Measurements from ENCODE around the gene DNM3. TPM values are rescaled to one million over a fixed set of nuclear protein-coding genes. Genes with fewer than 3 reads are reported as not detected.

DNM3 gene
- total and polyA plus RNA-seq, 2 of the 8 experiments (the other 6 are each of a cell fraction or from before 2014, with no cell fraction given), result 2.0 to 8.5 TPM

- Histone ChIP-seq H2BK15ac (ENCODE audit: low read length) (no peak overlapping the region), H4K5ac (ENCODE audit: insufficient read length, low read depth, low read length) (no peak overlapping the region), H3K9me3 (ENCODE audit: insufficient read depth in 2 of 2, low read depth in 1 of 2, low read length in 1 of 2) (peaks cover 0 to 1% of the 10 kb centered on the region in 2 experiments; a peak in 2 of 4 replicates), H3K27ac (ENCODE audit: low read depth, low read length) (no peak overlapping the region), H3K79me1 (ENCODE audit: low read depth, low read length) (no peaks in the 10 kb centered on the region; the same call in 1 of the 2 replicates), H3K4me1 (replicated peaks in 1 of 4; ENCODE audit: control insufficient read depth in 3 of 4, insufficient read depth in 4 of 4, low read length in 3 of 4) (peaks cover 0 to 14% (median 11%) of the 10 kb centered on the region in 4 experiments; a peak in 5 of 7 replicates), H3K4me2 (ENCODE audit: insufficient read depth in 1 of 2, low read depth in 2 of 2, low read length in 2 of 2) (no peak overlapping the region), H3K9ac (replicated peaks in 1 of 4; ENCODE audit: extremely low read depth in 1 of 4, low read depth in 3 of 4, low read length in 3 of 4) (no peak overlapping the region), H4K20me1 (replicated peaks in 1 of 2; ENCODE audit: control insufficient read depth in 1 of 2, insufficient read depth in 2 of 2, low read length in 2 of 2) (no peaks in the 10 kb centered on the region), H2BK5ac (ENCODE audit: low read depth, low read length) (no peak overlapping the region), H3K4me3 (ENCODE audit: extremely low read depth in 1 of 4, insufficient read depth in 2 of 4, low read depth in 3 of 4, low read length in 4 of 4) (no peak overlapping the region), H4K91ac (replicated peaks; ENCODE audit: insufficient read length, low read length) (no peak overlapping the region), H3K23me2 (ENCODE audit: low read depth, low read length) (no peaks in the 10 kb centered on the region), H2AK5ac (ENCODE audit: low read depth, low read length) (no peak overlapping the region), H3K14ac (ENCODE audit: insufficient read length) (no peak overlapping the region), H3K79me2 (ENCODE audit: control insufficient read depth in 1 of 2, insufficient read depth in 2 of 2, low read length in 2 of 2) (no peaks in the 10 kb centered on the region), H3K56ac (replicated peaks; ENCODE audit: insufficient read length, low read depth, low read length) (no peak overlapping the region), H3K27me3 (replicated peaks in 1 of 4; ENCODE audit: control insufficient read depth in 3 of 4, extremely low read depth in 1 of 4, insufficient read depth in 3 of 4, low read length in 3 of 4) (no peaks in the 10 kb centered on the region; a peak in 1 of 7 replicates), H3K23ac (ENCODE audit: insufficient read length) (no peak overlapping the region), H3K4ac (replicated peaks; ENCODE audit: insufficient read length, low read depth, low read length) (no peak overlapping the region), H2AFZ (ENCODE audit: low read length) (no peak overlapping the region), H3K36me3 (ENCODE audit: control insufficient read depth in 2 of 4, insufficient read depth in 4 of 4, low read length in 3 of 4) (no peaks in the 10 kb centered on the region), H4K8ac (ENCODE audit: extremely low read depth, insufficient read depth, low read length) (no peak overlapping the region), H2BK20ac (ENCODE audit: low read length) (no peak overlapping the region), H3K18ac (ENCODE audit: extremely low read depth, low read length) (no peak overlapping the region), H2BK12ac (ENCODE audit: low read depth, low read length) (no peak overlapping the region; the same call in 1 of the 2 replicates), H2BK120ac (replicated peaks; ENCODE audit: low read depth, low read length) (no peak overlapping the region)
- ChIA-PET CTCF (ENCODE audit: partially characterized antibody) (interaction anchor here (0.6 to 3.3 kb wide), 6 partner anchors 11 to 474 kb away, joined by 3 to 21 read pairs (median 4); no protein-coding TSS in a partner anchor), POLR2A (ENCODE audit: partially characterized antibody) (interaction anchor here (1.3 kb wide), 2 partner anchors 9 to 50 kb away, joined by 3 read pairs; no protein-coding TSS in a partner anchor)
- DNase-seq (ENCODE audit: low read depth in 1 of 2, low spot score in 2 of 2) (no peak), FAIRE-seq (no peak)
- WGBS, 2 experiments (ENCODE audit: extremely low coverage in 1 of 2, insufficient coverage in 1 of 2, insufficient read length in 1 of 2, insufficient replicate concordance in 2 of 2, low coverage in 1 of 2, low lambda C conversion rate in 2 of 2, missing lambda C conversion rate in 1 of 2), result 88% methylated on average over 3 of the region's 3 CpGs; no CpG with 5 or more reads in 1 of the 2 experiments
- TF ChIP-seq NRF1 (IDR thresholded peaks at IDR 0.05; ENCODE audit: low read depth, low read length) (no peak), CBX5 (IDR thresholded peaks at IDR 0.05; ENCODE audit: low read depth, low read length) (no peak), PHF8 (conservative IDR thresholded peaks at IDR 0.05; ENCODE audit: low read depth, low read length) (no peak), NANOG (IDR thresholded peaks at IDR 0.05; ENCODE audit: insufficient read depth, low read depth, low read length, poor library complexity, severe bottlenecking) (no peak), SIX5 (IDR thresholded peaks at IDR 0.05; ENCODE audit: low read depth, low read length) (no peak), GABPA (IDR thresholded peaks at IDR 0.05; ENCODE audit: borderline replicate concordance, insufficient read depth, low read length) (no peak), RAD21 (IDR thresholded peaks at IDR 0.05 in 1 of 2, conservative IDR thresholded peaks at IDR 0.05 in 1 of 2; ENCODE audit: low read depth in 2 of 2, low read length in 2 of 2) (no peak), MAX (IDR thresholded peaks at IDR 0.05) (no peak), SP2 (IDR thresholded peaks at IDR 0.05; ENCODE audit: low read length) (no peak), TAF1 (IDR thresholded peaks at IDR 0.05; ENCODE audit: low read depth, low read length) (no peak), RXRA (IDR thresholded peaks at IDR 0.05; ENCODE audit: insufficient read depth, low read depth, low read length) (no peak), HDAC2 (IDR thresholded peaks at IDR 0.05; ENCODE audit: borderline replicate concordance in 1 of 2, low read depth in 2 of 2, low read length in 2 of 2) (no peak)
Measured at GRCh38 chr1:171943973-171944561, 102.8 kb downstream of the DNM3 start.

All from H1 (cell line).